Fibroblast of skin of left biceps (primary cell): Measurements from ENCODE around the gene CHST9.
"Not testable (repeated sequence)": the region's sequence is repeated elsewhere in the genome, so short reads cannot be mapped to it uniquely, and the experiment has no call there.

Experiments
- DNase-seq, 2 experiments: peaks; one replicate each; pipeline ENCODE4 v3.0.0-alpha.2; 2013; ENCODE audit warnings: low read depth in 2 of 2

CHST9 gene

DNA sequence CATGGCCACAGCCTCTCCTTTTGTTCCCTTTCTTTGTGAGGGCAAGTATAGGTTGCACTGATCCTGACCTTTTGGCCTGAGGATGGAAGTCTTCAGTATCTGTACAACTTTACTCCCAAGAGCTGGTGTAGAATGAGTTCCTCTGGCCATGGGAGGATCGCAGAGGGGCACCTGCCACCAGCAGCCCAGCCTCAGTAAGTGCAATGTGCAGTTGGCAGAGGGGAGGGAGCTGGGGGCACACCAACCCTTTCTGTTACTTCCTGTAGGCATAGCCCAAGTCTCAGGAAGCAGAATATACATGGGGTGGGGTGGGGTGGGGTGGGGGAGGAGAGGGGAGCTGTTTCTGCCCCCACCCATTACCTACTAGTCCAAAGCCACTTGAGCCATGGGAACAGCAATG, 254.5 kb downstream of the CHST9 start:
- no peak for DNase-seq

DNA sequence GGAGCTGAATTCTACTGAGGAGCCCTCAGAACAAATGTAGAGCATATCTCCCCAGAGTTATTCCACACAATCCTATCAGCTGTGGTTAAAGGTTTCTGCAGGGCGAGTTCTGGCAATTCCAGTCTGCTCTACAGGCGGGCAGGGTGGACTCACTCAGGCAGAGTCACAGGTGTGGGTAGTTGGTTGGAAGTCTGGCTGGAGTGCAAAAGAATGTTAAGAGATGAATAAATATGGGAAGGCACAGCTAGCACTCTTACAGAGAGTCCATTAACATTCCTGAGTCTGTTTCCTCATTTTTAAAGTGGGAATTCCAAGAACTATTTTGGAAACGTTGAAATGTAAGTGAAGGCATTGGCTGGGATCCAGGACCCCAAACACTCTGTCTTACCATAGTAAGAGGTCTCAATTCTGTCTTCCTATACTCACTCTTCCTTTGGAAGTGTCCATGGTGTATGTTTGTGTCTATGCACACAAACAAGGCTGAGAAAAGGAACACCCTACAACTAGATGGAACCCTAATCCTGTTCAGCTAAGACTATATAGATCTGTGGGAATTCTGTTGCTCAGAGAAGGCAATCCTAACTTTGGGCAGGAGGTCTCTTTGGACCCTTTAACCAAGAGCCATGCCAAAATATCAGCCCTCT, 256.3 kb downstream of the CHST9 start:
- no peak for DNase-seq

DNA sequence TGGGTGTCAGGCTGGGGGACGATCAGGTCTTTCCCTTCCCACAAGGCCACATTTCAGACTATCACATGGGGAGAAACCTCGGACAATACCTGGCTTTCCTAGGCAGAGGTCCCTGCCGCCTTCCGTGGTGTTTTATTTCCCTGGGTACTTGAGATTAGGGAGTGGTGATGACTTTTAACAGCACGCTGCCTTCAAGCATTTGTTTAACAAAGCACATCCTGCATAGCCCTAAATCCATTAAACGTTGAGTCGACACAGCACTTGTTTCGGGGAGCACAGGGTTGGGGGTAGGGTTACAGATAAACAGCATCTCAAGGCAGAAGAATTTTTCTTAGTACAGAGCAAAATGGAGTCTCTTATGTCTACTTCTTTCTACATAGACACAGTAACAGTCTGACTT, 257.3 kb downstream of the CHST9 start:
- not testable (repeated sequence) for DNase-seq

DNA sequence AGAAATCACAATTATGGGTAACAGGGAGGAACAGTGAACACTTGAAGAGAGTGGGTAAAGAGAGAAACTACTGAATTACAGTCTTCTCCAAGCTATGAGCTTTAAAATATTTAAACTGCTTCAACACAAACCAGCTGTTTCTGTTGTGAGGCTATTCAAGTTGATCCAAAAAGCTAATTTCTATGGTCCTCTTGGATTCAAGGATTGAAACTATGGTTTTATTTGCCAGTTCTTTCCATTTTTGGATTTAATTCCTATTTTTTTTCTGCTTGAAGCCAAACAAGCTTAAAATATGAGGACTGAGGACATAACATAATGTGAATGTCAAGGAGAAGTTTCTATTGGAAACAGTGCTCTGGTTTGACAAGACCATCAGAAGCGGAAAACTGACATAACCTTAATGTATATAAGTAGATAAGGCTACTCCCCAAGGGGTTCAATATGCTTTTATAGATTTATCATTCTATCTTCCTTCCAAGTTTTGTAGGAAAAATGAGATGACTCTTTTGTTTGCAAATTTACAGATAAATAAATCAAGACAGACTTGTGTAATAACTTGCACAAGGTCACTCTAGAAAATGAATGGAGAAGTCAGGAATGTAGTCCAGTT, 258.9 kb downstream of the CHST9 start:
- no peak for DNase-seq

DNA sequence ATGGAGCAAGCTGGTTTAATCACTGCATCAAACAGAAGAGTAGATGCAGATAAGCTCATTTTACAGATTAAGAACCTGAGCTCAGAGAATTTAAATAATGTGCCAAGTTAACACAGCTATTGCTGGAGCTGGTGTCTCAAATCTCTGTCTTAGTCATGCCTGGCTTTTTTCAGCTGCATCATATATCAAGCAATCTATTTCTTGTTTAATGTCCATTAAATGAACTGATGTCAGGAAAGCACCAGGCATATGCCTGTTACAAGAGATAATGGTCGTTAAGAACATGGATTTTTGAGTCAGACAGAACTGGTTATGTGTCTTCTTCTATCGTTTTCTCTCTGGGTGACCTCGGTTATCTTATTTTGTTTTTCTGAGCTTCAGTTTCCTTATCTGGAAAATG, 259.8 kb downstream of the CHST9 start:
- DNase-seq = no peak

DNA sequence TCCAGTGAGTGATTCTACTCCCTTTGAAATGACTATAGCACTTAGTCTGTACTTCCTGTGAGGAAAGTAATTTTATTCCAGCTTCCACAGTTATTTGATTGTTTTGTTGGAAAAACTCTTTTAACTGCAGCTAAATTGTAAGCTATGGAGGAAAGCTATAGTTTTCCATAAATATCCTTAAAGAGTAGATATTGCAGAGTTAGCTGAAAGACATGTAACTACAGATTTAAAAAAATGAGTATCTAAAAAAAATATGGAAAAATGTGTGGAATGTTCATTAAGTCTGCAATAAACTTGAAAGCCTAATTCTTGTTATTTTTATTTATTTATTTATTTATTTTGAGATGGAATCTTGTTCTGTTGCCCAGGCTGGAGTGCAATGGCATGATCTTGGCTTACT, 262.8 kb downstream of the CHST9 start:
- DNase-seq = no peak

DNA sequence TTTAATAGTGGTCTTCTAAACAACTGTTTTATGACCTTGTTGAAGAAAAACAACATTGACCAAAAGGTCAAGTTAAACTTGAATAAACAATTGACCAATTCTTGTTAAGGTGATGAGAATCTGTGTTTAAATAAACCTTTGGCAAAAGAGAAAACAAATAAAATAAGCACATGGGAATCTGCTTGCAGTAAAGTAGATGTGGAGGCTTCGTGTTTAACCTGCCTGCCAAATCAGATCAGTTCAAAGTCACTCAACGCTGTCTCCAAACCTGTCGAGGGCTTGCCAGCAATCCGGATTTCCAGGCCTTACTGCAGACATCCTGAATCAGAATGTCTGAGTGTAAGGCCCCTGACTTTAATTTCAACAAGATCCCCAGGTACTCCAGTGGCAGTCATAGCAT, 264.5 kb downstream of the CHST9 start:
- DNase-seq = no peak

DNA sequence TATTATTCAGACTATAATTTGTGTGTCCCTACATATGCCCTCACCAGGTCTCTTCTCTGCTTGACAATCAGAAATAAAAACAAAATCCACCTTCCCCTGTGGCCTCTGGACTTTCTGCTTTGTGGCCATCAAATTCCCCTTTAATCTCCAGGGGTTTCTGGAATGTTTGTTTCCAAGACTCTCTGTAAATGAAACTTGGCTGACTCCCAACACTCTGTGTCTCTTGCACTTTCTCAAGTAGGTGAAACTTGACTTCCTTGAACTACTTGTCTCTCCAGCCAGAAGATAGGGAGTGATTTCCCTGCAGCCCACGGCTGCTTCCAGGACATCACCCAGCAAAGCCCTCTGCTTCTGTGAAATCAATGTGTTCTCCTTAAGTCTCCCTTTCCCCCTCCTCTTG, 265.5 kb downstream of the CHST9 start:
- DNase-seq = no peak

DNA sequence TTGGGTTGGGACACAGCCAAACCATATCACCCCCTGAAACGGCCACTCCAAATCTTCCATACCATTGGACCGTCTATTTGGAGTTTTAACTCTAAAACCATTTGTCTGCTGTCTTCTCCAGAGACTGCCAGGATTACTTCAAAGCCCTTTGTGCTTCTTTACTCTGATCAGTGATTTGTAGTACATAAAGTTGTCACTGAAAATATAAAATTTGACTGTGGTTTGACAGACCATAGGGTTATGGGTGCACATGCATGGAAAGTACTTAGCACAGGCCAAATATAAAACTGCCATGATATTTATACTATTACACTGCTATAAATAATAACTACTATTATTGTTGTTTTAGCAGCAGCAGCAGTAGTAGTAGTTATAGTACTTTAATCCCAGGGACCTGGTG, 265.9 kb downstream of the CHST9 start:
- DNase-seq = no peak

DNA sequence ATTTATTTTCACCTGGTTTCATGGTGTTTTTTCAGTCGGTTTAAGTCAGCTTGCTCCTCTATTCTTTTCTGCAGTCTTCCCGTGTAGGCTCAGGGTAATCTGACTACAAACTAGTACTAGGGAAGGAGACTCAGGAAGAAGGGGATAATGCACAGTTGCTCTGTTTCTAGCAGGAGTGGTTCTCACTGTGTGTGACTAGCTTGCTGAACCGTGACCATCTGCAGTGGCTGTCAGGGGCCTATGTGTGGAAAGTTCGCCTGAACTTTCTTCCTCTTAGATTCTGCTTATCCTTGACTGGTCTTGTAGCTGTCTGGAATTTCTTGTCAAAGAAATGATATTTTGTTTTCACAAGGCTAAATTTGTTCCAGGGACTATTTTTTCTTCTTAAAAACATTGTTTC, 273.3 kb downstream of the CHST9 start:
- no peak for DNase-seq

DNA sequence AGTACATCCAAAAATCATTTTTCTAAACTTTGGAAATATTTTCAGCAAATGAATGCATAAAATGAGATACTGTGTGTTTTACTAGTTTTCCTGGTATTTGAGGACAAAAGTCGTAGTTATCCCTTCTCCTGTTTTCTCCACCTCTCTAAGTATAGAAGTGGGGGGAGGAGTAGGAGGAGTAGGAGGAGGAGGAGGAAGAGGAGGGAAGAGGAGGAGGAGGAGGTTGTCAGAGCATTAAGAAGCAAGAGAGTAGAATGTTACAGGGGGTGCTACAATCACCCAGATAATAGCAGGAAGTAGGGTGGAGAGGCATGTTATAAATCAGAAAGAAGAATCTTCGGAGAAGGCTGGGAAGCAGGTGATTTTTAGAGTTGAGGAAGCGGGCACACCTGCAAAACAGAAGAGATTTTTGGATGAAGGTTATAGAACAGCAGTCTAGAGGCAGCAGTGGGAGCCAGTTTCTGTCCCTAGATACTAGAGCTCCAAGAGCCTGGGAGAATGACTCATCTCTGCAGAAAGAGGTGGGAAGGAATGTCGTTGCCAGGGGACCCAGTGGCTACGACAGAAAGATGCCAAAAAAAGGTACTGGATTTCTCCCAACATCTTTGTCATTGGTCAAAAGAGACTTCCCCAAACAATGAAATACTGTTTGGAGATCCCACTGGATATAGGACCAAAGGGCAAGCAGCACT, 275.4 kb downstream of the CHST9 start:
- DNase-seq = no peak

DNA sequence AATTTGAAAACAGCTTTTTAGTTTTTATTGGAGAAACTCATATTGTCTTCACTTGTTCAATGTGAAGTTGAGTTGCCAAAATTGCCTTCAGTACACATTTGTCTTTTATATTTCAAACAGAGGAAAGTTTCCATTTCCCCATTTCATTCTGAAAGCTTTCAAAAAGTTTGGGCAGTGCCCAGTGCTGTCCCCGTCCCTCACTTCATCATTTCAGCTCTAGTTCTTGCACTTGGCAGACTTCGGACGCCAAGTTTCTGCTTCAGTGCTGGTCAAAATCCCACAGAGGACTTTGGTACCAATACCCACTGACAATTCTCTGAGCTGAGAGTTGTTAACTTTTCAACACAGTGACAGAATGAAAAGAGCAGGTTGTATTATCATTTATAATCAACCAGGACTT, 276.2 kb downstream of the CHST9 start:
- DNase-seq = no peak

DNA sequence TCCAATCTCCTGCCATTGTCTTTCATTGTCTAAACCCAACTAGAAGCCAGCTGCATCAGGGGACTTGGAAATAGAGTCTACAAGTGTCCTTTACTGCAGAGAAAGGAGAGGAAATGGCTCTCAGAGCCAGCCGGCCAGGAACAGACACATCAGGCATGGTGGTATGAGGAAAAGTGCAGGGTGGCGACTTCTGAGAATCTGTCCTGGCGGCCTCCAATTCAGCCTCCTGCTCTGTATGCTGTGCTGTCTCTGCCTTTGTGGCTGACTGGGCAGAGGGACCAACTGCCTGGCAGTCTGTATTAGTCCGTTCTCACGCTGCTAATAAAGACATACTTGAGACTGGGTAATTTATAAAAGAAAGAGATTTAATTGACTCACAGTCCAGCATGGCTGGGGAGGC, 282.8 kb downstream of the CHST9 start:
- no peak for DNase-seq

DNA sequence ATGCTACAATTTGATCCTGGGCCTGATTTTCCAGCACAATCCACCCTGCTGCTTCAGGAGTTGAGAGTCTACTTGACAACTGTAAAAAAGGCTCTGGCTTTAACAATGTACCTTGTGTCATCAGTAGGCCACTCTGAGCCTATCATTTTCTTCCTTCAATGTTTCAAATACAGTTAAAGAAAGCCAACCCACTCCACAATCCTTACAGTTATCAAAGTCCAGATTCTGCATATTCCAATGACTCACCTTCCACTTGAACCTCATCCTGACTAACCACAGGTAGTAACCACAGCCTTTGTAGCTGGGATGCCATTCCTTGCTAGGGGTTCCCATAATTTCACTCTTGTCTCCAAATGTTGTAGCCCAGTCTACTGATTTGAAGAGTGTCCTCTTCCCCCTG, 284.1 kb downstream of the CHST9 start:
- DNase-seq = no peak

DNA sequence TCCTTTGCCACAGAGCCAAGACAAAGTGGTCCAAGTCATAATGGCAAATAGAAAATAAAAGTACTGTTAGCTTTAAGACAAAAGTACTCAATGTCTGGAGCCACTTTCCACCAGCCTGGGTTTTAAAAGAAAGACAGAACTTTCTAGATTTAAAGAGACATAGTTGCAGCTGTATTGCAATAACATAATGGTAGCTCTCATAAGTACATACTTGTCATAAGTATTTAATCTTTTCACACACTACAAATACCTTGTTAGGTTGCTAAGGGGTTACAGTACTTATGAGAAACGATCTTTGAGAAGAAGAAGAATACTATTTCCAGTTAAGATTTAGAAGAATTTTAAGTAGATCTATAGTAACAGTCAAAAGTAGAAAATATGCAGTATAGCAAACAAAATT, 290.7 kb downstream of the CHST9 start:
- DNase-seq = no peak

DNA sequence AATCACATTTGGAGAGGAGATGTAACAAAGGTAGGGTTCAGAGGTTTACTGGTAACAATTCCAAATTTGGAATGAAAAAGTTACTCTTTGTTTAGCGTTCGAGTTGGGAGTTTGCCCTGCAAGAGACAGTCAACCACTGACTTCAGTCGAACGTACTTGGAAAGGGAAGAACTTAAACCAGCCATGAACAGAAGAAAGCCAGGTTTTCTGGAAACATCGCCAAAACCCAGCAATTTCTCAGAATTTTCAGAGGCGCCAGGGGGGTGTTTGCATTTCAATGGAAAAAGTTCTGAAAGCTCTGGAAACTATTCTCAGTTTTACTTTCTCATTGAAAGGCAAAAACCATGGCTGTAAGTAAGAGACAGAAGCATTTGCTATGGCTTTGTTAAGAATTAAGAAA, 291.1 kb downstream of the CHST9 start:
- no peak for DNase-seq

DNA sequence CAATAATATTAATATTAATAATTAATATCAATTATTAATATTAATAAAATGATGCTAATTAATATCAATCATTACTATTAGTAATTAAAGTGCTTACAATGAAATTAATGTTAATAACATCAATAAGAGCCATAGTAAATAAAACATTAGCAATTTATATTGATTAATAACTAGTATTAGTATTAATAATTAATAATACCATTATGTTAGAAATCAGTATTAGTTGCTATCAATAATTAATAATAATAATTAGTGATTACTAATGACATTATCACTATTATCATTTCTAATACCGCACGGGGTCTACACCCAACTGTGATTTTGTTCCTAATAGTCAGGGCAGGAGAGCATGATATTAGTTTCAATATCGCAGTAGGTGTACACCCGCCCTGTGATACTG, 296.8 kb downstream of the CHST9 start:
- no peak for DNase-seq

DNA sequence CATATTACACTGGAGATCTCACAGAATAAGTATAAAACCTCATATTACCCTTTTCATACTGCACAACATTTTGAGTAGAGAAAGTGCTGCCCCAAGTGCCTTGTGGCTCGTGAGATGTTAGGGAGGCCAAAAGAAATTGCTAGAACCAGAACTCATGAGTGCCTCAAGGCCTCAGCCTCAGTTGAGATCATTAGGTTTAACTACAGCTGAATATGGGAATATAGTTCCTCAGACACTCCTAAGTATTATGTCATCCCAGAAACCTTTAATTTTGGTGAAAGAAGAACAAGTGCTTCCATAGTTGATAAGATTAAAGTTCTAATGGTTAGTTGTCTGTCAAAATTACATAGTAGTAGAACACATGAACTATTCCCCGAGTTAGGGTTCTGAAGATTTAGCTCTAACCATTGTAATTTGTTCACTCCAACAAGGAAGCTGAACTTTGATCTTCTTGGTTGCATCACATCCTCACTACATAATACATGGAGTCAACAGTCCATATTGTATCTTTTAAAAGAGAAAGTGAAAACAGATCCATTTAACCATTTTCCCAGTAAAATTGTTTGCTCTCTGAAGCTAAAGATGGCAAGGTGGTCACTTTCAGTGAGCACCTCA, 310.0 kb downstream of the CHST9 start:
- DNase-seq = no peak

DNA sequence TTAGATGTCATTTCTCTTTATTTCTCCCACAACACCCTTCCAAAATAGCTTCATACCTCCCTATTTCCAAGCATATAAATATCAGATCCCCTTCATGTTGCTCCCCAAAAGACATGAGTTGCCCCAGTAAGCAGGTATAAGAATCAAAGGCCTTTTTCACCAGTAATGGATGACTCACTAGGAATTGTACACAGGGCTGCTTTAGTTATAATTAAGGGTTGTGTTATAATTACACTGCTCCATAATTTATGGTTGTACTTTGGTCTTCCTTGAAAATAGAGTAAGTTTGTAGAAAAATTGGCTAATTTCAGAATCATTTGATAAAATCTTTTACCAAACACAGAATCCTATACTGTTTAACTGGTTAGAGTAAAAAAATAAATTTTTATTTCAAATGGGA, 310.8 kb downstream of the CHST9 start:
- no peak for DNase-seq

DNA sequence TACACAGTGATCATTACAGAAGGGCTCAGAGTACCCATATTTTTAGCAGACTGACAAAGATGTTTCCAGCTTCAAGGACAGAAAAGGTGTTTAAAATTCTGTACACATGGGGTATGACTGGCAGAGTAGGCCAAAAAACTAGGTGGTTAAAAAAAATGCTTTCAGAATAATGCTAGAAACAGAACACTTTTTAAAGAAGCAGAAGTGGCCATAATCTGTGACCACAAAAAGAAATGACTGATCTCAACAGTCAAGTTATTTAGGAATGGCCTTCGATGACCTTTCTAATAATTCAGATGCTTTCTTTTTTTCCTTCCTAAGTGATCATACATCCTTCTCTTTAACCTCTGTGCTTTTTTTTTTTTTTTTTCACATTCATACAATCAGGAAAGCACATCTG, 315.5 kb downstream of the CHST9 start:
- no peak for DNase-seq

DNA sequence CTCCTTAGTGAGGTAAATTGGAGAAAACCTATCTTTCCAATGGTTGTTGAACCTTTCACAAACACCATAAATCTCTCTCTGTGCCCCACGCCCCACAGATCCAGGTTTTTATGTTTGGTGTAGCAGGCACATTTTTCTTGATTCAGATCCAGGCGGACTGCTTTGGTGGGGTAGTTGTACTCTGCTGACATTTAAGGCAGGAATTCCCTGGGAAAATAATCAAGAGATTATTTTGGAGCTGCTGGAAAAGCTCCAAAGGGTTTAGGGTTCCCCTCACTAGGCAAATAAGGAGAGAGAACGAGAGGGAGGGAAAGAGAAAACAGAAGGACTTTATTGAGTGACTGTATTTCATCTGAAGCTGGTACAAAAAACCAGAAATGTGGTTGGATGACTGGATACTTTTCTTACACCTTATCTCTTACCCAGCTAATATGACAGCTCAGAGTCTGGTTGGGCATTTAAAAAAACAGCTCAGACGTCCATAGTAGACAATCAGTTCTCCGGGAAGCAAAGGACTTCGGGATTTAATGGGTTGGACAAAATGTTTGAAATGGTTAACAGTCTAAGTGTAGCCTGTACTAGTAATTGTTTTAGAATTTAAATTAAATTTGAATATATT, 316.0 kb downstream of the CHST9 start:
- DNase-seq = no peak

DNA sequence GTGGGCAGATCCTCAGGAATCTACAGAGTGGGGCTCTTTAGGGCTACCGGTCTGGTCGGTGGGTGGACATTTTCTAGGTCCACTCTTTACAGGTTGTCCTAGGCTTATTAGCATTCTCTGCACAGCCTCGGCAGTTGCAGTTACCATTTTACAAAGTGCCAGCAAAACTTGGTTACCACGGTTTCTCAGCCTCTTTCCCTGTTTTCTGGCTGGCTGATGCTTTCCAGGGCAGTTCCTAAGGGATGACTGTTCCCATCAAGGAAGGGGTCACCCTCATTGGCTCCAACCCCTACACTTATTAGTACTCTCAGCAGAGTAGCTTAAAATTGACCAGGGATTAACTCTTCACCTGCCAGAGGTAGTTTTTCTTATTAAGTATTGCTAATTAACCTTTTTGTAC, 317.6 kb downstream of the CHST9 start:
- no peak for DNase-seq

DNA sequence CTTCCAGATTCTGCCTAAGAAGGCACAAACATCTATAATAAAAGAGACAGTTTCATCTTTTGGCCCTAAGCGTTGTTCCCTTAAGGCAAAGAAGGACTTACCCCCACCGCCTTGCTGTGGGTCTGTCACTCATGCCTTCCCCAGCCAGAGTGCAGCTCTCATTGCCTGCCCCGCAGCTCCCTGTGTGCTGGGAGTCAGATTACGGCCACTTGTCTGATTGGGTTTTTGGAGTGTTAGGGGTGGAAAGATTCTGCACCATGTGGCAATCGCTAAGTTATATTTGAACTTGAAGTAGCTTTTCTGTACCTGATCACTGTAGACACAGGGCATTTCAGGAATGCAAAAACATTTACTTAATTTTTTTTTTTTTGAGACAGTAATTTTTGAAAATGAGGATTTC, 319.6 kb downstream of the CHST9 start, which contains the start of gene AQP4:
TSS of gene AQP4 (minus strand) at position 151 of the 400 bp plus-strand sequence. CDS start at position 133, 18 bp downstream.
- DNase-seq = no peak
